Subcutaneous abdominal adipose tissue (tissue), 5 donors: ENCODE measurements around the gene COL1A2.
A peak's percentile ranks its signal among the peaks of the same experiment; 100 is the strongest.

Source experiments
- H3K27ac ChIP-seq: one replicate; pipeline ENCODE4 v1.7.0; 2013; ENCODE audit warnings: low read depth, mild to moderate bottlenecking, inconsistent platforms, low read length, moderate library complexity
- H3K27me3 ChIP-seq, 5 donors: one replicate each; pipeline ENCODE4 v1.7.0; 2013; ENCODE audit warnings: low read length in 5 of 5, inconsistent platforms in 1 of 5; ENCODE audit not compliant: control insufficient read depth in 5 of 5, insufficient read depth in 4 of 5
- H3K36me3 ChIP-seq, 5 donors: one replicate each; pipeline ENCODE4 v1.7.0; 2013; ENCODE audit warnings: low read length in 5 of 5; ENCODE audit not compliant: control insufficient read depth in 5 of 5, insufficient read depth in 5 of 5
- H3K4me1 ChIP-seq, 5 donors: one replicate each; pipeline ENCODE4 v1.7.0; 2013; ENCODE audit warnings: low read length in 5 of 5, mild to moderate bottlenecking in 3 of 5, moderate library complexity in 1 of 5; ENCODE audit not compliant: control insufficient read depth in 5 of 5, insufficient read depth in 5 of 5
- H3K4me3 ChIP-seq, 5 donors: one replicate each; pipeline ENCODE4 v1.7.0; 2013; ENCODE audit warnings: low read length in 5 of 5, low read depth in 1 of 5
- H3K9ac ChIP-seq, 5 donors: one replicate each; pipeline ENCODE4 v1.7.0; 2013; ENCODE audit warnings: low read length in 5 of 5, mild to moderate bottlenecking in 4 of 5, moderate library complexity in 3 of 5
- H3K9me3 ChIP-seq, 5 donors: one replicate each; pipeline ENCODE4 v1.7.0; 2013; ENCODE audit warnings: low read length in 5 of 5; ENCODE audit not compliant: control insufficient read depth in 5 of 5
- donor health status: healthy.
- donor health status: healthy.
- donor health status: healthy.
- donor health status: healthy.
- donor health status: healthy.

COL1A2 gene

GRCh38 chr7:94439893-94440381 lies 45.2 kb downstream of the COL1A2 start:
- peaks cover 0 to 3% (median 0%) of the 10 kb centered on the region in 5 donors for H3K27me3 ChIP-seq
- peaks cover 0 to 16% (median 11%) of the 10 kb centered on the region in 5 donors for H3K4me1 ChIP-seq
- H3K4me3 ChIP-seq, result peak overlapping the region in 1 of 5 donors; percentile 28
- no peak overlapping the region for H3K9ac ChIP-seq
- no peak overlapping the region for H3K27ac ChIP-seq
- no peaks in the 10 kb centered on the region for H3K9me3 ChIP-seq
- no peaks in the 10 kb centered on the region for H3K36me3 ChIP-seq

DNA sequence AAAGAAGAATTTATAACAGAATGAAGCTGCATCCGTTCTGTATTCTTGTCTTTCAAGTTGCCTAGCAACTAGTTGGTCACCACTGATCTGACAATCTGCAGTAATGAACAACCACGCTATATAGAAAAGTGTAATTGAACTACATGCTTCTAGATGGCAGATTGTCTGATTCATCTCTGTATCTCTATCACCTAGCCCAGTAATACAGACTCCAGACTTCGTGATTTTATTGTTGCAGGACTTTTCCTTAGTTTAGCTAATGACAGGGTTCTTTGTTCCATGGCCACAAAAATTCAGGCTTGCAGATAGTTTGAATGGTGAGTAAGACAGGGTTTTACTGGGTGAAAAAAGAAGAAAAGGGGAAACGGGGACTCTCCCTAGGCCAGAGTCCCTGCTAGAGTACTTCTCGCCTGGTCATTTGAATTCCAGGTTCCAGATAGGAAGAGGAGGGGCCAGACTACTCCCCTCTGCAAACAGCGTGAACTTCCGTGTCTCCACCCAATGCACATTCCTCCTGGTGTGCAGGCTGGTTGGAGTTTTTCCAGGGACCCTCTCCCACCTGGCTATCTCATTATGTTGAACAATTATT lies 45.9 kb downstream of the COL1A2 start:
- Histone ChIP-seq H3K4me1 (peaks cover 0 to 16% (median 11%) of the 10 kb centered on the region in 5 donors), H3K9ac (no peak overlapping the region), H3K9me3 (no peaks in the 10 kb centered on the region), H3K27ac (no peak overlapping the region), H3K4me3 (no peak overlapping the region), H3K27me3 (peaks cover 0 to 3% (median 0%) of the 10 kb centered on the region in 5 donors), H3K36me3 (no peaks in the 10 kb centered on the region)

DNA sequence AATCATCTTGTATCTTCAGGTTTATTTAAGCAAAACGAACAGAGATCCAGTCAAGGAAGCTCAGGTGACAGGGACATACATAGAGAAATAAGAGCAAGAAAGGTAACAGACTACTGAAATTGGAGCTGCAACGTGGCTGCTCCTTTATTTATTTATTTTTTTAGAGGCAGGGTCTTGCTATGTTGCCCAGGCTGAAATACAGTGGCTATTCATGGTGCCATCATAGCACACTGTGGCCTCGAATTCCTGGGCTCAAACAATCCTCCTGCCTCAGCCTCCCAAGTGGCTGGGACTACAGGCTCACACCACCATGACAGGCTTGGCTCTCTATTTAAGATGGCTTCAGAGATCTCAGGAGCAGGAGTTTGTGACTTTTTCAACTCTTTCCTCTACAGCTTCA lies 46.4 kb downstream of the COL1A2 start:
- H3K9me3 ChIP-seq, result no peaks in the 10 kb centered on the region
- H3K4me3 ChIP-seq, result no peak overlapping the region
- H3K4me1 ChIP-seq, result peaks cover 0 to 16% (median 11%) of the 10 kb centered on the region in 5 donors
- no peak overlapping the region for H3K9ac ChIP-seq
- no peak overlapping the region for H3K27ac ChIP-seq
- H3K36me3 ChIP-seq, result no peaks in the 10 kb centered on the region
- H3K27me3 ChIP-seq, result peaks cover 0 to 3% (median 0%) of the 10 kb centered on the region in 5 donors

GRCh38 chr7:94442639-94443038 lies 47.9 kb downstream of the COL1A2 start:
- Histone ChIP-seq H3K36me3 (no peaks in the 10 kb centered on the region), H3K4me3 (no peak overlapping the region), H3K9me3 (no peaks in the 10 kb centered on the region)

DNA sequence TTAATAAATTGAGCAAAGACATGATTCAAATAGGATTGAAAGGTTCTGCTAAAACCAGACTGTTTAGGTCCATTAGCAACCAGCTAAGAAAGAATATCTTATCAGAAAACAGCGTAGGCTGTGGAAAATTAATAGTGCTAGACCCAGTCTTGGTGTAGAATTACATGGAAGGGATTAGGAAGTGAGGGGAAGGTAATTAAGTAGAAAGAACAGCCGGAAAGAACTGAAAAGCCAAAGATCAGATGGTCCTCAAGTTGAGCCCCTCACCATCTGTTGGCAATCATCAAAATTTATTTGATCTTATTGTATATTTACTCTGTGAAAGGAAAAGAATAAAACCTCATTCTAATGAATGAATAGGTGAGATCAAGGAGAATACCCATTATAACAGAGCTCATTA lies 50.1 kb downstream of the COL1A2 start:
- Histone ChIP-seq H3K9ac (no peak overlapping the region), H3K4me3 (no peak overlapping the region), H3K9me3 (no peaks in the 10 kb centered on the region), H3K36me3 (no peaks in the 10 kb centered on the region), H3K27ac (no peak overlapping the region), H3K4me1 (peaks cover 0 to 10% (median 9%) of the 10 kb centered on the region in 5 donors), H3K27me3 (no peaks in the 10 kb centered on the region)

More at GRCh38 chr7:94442639-94443038, 47.9 kb downstream of the COL1A2 start:
- H3K27me3 ChIP-seq, result no peaks in the 10 kb centered on the region
- H3K4me1 ChIP-seq, result peaks cover 0 to 16% (median 11%) of the 10 kb centered on the region in 5 donors
- no peak overlapping the region for H3K9ac ChIP-seq
- H3K27ac ChIP-seq, result no peak overlapping the region

DNA sequence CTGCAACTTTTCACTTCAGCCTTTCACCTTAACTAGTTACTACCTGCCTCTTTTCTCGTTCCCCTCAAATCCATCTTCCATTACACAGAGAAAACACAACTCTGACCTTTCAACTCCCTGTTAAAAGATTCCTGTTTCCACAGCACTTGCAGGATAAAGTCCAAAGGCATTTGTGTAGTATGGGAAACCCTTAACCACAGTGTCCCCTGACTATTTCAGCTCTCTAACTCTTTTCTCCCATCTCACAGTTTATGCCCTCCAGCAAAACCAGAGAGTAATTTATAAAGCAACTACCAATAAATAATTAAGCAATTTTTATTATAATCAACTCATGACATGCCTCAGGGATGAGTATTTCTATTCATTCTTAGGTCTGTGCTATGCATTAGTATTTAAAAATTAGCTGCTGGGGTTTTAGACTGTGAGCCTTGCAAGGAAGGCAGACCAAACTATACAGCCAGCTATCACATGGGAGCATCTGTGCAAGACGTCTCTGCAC lies 51.0 kb downstream of the COL1A2 start:
- Histone ChIP-seq H3K4me1 (peaks cover 0 to 1% (median 0%) of the 10 kb centered on the region in 5 donors), H3K27ac (no peak overlapping the region), H3K36me3 (no peaks in the 10 kb centered on the region), H3K27me3 (no peaks in the 10 kb centered on the region), H3K4me3 (no peak overlapping the region), H3K9me3 (no peaks in the 10 kb centered on the region), H3K9ac (no peak overlapping the region)

GRCh38 chr7:94446308-94446707 lies 51.6 kb downstream of the COL1A2 start:
- Histone ChIP-seq H3K9me3 (no peaks in the 10 kb centered on the region), H3K9ac (no peak overlapping the region), H3K4me1 (no peaks in the 10 kb centered on the region), H3K36me3 (no peaks in the 10 kb centered on the region), H3K4me3 (no peak overlapping the region), H3K27ac (no peak overlapping the region), H3K27me3 (no peaks in the 10 kb centered on the region)

- Histone ChIP-seq H3K4me1 (peaks cover 0 to 5% (median 0%) of the 10 kb centered on the region in 5 donors), H3K27me3 (no peaks in the 10 kb centered on the region), H3K36me3 (no peaks in the 10 kb centered on the region), H3K27ac (no peak overlapping the region), H3K4me3 (no peak overlapping the region), H3K9me3 (no peaks in the 10 kb centered on the region), H3K9ac (no peak overlapping the region)
Observed at GRCh38 chr7:94449151-94449725, 54.5 kb downstream of the COL1A2 start.

DNA sequence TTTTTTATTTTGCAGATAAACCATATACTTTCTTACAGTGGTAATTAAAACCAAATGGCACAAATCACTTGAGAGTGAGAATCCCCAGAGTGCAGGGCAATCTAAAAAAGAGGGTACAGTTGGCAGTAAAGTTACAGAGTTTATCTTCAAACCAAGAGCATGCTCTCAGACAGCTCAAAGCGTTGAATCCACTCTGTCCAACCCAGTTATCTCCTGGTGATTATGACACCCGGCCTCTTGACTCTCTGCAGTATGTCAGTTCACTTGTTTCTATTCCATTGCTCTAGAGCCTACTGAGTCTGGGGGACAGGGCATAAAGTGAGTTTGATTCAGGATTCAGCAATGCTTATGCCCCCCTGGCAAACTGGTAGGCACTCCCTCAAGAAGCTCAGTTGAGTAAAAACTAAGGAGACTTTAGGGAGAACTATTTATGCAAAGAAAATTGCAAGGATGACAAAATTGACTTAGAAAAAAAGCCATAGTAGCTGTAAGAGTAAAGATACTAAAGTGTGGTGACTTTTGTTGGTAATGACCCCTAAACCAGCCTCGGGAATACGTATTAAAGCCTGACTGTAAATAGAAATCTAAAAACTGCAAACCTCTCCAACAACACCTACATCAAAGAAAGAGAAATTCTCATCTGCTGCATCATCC lies 55.5 kb downstream of the COL1A2 start:
- peaks cover 0 to 5% (median 0%) of the 10 kb centered on the region in 5 donors for H3K4me1 ChIP-seq
- H3K27ac ChIP-seq, result no peak overlapping the region
- H3K9me3 ChIP-seq, result no peaks in the 10 kb centered on the region
- H3K36me3 ChIP-seq, result no peaks in the 10 kb centered on the region
- H3K9ac ChIP-seq, result no peak overlapping the region
- H3K4me3 ChIP-seq, result no peak overlapping the region
- H3K27me3 ChIP-seq, result no peaks in the 10 kb centered on the region

GRCh38 chr7:94451187-94451586 lies 56.5 kb downstream of the COL1A2 start:
- Histone ChIP-seq H3K27me3 (no peaks in the 10 kb centered on the region), H3K4me1 (peaks cover 0 to 5% (median 0%) of the 10 kb centered on the region in 5 donors), H3K9ac (no peak overlapping the region), H3K9me3 (no peaks in the 10 kb centered on the region), H3K36me3 (no peaks in the 10 kb centered on the region), H3K4me3 (no peak overlapping the region), H3K27ac (no peak overlapping the region)
